Neural crest cell (in vitro differentiated cells): Measurements from ENCODE around the gene DSP. TPM values are rescaled to one million over a fixed set of nuclear protein-coding genes. Genes with fewer than 3 reads are reported as not detected.

ENCODE experiments used
- DNase-seq: peaks from one replicate; pipeline ENCODE4 v3.0.0; 2021; ENCODE audit warnings: low read depth, mixed read lengths, low spot score
- H3K27ac Mint-ChIP-seq: one replicate; pipeline ENCODE4 v1.8.0; 2021; ENCODE audit warnings: mild to moderate bottlenecking, mixed read lengths; ENCODE audit not compliant: unreplicated experiment
- H3K27me3 Mint-ChIP-seq: 2 replicates; pipeline ENCODE4 v1.8.0; 2021; ENCODE audit warnings: low read depth, mild to moderate bottlenecking, mixed read lengths
- H3K36me3 Mint-ChIP-seq: 2 replicates; pipeline ENCODE4 v1.8.0; 2021; ENCODE audit warnings: low read depth, mild to moderate bottlenecking, mixed read lengths
- H3K4me1 Mint-ChIP-seq: 2 replicates; pipeline ENCODE4 v1.8.0; 2021; ENCODE audit warnings: mixed read lengths
- H3K4me3 Mint-ChIP-seq: one replicate; pipeline ENCODE4 v1.8.0; 2021; ENCODE audit warnings: mild to moderate bottlenecking, mixed read lengths
- H3K9me3 Mint-ChIP-seq: 2 replicates; pipeline ENCODE4 v1.8.0; 2021; ENCODE audit warnings: mixed read lengths
- total RNA-seq: library from RNA; stranded (reverse); gene quantifications from 2 replicates; pipeline ENCODE4 v1.2.1, GENCODE V29; 2021
- TF ChIP-seq, protein P1 (sequence below): fragments of 200-600 bp; sonication (generic); conservative IDR thresholded peaks from 2 replicates; pipeline ENCODE4 v1.5.0; 2021; ENCODE audit warnings: antibody characterized with exemption, mild to moderate bottlenecking

DSP gene
- total RNA-seq, 1 donor from 2014 or later: 9.5 TPM

DNA sequence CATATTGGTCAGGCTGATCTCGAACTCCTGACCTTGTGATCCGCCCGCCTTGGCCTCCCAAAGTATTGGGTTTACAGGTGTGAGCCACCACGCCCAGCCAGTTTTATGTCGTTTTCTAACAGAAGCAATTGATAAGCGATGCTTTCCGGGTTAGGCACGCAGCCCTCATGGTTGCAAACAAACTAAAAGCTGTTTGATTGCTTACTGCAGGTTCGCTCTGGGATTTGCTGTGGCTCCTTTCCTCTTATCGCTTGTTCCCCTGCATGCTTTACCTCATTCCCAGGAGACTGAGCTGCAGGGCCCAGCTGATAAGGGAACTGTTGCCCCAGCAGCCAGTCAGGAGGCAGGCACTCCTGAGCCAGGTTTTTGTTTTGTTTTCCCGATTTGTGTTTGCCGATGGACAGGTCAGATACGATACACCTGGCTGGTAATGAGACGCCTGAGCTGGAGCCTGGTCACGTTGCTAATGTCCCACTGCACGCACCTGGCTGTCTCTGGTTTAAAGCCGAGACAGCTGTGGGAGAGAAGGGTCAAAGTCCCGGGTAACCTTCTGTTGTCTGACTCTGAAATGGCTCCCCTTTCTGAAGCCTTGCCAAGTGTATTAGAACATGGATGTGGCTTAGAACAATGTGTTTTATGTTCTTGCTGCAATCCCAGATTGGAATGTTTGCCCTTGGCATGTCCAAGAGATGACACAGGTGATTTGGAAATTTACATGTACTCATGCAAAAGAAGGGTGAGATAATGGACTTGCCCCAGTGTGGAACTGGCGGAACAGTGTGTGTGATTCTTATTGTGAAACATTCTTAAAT, 19.9 kb downstream of the DSP start:
- no peaks in the 10 kb centered on the region for H3K9me3 Mint-ChIP-seq
- TF ChIP-seq, protein P1, sequence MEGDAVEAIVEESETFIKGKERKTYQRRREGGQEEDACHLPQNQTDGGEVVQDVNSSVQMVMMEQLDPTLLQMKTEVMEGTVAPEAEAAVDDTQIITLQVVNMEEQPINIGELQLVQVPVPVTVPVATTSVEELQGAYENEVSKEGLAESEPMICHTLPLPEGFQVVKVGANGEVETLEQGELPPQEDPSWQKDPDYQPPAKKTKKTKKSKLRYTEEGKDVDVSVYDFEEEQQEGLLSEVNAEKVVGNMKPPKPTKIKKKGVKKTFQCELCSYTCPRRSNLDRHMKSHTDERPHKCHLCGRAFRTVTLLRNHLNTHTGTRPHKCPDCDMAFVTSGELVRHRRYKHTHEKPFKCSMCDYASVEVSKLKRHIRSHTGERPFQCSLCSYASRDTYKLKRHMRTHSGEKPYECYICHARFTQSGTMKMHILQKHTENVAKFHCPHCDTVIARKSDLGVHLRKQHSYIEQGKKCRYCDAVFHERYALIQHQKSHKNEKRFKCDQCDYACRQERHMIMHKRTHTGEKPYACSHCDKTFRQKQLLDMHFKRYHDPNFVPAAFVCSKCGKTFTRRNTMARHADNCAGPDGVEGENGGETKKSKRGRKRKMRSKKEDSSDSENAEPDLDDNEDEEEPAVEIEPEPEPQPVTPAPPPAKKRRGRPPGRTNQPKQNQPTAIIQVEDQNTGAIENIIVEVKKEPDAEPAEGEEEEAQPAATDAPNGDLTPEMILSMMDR: no peak
- H3K4me3 Mint-ChIP-seq: no peak overlapping the region
- H3K27me3 Mint-ChIP-seq: no peaks in the 10 kb centered on the region
- H3K36me3 Mint-ChIP-seq: no peaks in the 10 kb centered on the region
- no peak for DNase-seq
- no peak overlapping the region for H3K27ac Mint-ChIP-seq
- H3K4me1 Mint-ChIP-seq: no peaks in the 10 kb centered on the region

DNA sequence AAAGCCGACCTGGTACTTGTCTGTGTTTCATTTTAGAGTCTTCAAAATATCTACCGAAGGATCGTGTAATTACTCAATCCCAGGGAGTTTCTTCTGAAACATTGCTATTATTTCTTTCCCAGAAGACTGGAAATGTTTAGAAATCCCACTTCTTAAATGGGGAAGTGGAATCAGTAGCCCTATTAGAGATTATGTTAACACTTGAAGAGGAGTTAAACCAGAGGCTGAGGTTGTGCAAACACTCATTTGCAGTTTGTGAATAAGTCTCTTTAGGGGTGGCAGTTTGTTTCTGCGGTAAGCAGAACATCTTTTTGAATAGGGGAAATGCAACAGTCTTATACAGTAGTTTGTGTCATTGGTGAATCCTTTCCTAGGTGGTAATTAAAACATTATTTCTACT, 21.3 kb downstream of the DSP start:
- TF ChIP-seq, protein P1: no peak
- Mint-ChIP-seq H3K4me1 (no peaks in the 10 kb centered on the region), H3K4me3 (no peak overlapping the region), H3K9me3 (no peaks in the 10 kb centered on the region), H3K27ac (no peak overlapping the region), H3K27me3 (no peaks in the 10 kb centered on the region), H3K36me3 (no peaks in the 10 kb centered on the region)
- no peak for DNase-seq

DNA sequence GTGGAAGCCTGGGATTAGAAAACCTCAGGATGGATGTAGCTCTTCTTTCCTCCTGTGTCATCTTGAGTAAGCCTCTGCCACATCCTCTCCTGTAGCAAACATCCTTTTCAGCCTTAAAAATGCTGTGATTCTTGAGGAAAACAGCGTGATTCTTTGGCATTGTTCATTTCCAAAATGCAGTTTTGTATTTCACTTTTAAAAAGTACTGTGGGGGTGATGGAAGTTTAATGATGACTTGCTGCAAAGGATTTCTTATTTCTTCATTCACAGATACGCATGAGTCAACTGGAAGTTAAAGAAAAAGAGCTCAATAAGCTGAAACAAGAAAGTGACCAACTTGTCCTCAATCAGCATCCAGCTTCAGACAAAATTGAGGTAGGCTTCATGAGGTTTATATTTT, 24.6 kb downstream of the DSP start:
- no peaks in the 10 kb centered on the region for H3K4me1 Mint-ChIP-seq
- TF ChIP-seq, protein P1: no peak
- DNase-seq: no peak
- no peaks in the 10 kb centered on the region for H3K9me3 Mint-ChIP-seq
- H3K27me3 Mint-ChIP-seq: no peaks in the 10 kb centered on the region
- no peak overlapping the region for H3K27ac Mint-ChIP-seq
- no peak overlapping the region for H3K4me3 Mint-ChIP-seq
- H3K36me3 Mint-ChIP-seq: no peaks in the 10 kb centered on the region

DNA sequence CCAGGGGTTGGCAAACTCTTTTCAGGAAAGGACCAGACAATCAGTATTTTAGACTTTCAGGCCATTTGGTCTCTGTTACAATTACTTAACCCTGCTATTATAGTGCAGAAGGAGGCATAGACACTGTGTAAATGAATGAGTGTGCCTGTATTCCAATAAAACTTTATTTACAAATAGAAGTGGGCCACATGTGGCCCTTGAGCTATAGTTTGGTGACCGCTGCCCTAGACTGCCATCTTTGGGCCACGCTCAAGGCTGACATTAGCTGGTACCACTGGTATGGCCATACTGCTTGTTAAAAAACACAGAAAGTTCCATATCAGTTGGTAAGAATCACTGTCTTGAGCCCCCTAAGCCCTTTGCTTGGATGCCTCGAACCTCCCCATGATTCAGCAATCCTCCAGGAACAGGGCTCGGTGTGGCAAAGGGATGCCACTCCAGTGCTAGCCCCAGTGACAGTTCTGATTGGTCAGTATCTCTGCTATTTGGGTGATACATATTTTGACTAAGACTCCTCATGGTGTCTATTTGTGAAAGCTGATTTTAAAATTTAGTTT, 25.2 kb downstream of the DSP start:
- no peak for DNase-seq
- H3K36me3 Mint-ChIP-seq: no peaks in the 10 kb centered on the region
- no peak overlapping the region for H3K27ac Mint-ChIP-seq

GRCh38 chr6:7568021-7568420, 26.6 kb downstream of the DSP start:
- no peak overlapping the region for H3K27ac Mint-ChIP-seq
- H3K4me1 Mint-ChIP-seq: no peaks in the 10 kb centered on the region
- H3K4me3 Mint-ChIP-seq: no peak overlapping the region
- H3K36me3 Mint-ChIP-seq: no peaks in the 10 kb centered on the region
- no peaks in the 10 kb centered on the region for H3K27me3 Mint-ChIP-seq
- TF ChIP-seq, protein P1: no peak
- DNase-seq: no peak
- no peaks in the 10 kb centered on the region for H3K9me3 Mint-ChIP-seq

More for the DNA sequence above, 25.2 kb downstream of the DSP start:
- TF ChIP-seq, protein P1: no peak
- H3K4me1 Mint-ChIP-seq: no peaks in the 10 kb centered on the region
- H3K27me3 Mint-ChIP-seq: no peaks in the 10 kb centered on the region
- no peak overlapping the region for H3K4me3 Mint-ChIP-seq
- H3K9me3 Mint-ChIP-seq: no peaks in the 10 kb centered on the region
